Measurements from ENCODE around the gene FEM1A. TPM values are rescaled to one million over a fixed set of nuclear protein-coding genes. Genes with fewer than 3 reads are reported as not detected.

Gene FEM1A
- total and polyA plus RNA-seq, 9 of the 15 experiments (the other 6 are each of a cell fraction or from before 2014, with no cell fraction given) = 0.08 to 19.0 (median 6.8) TPM

- TF ChIP-seq SRSF7 (optimal IDR thresholded peaks at IDR 0.05; ENCODE audit: low read depth, low read length) = no peak
- no peak; the same call in 1 of the 2 replicates for TF ChIP-seq ELF1 (tag; IDR thresholded peaks at IDR 0.05)
- TF ChIP-seq PTRF (tag; IDR thresholded peaks at IDR 0.05) = 0 out of 2 replicates have a peak, but pooled peaks have one; percentile 47
- no peak for TF ChIP-seq DIDO1 (tag; IDR thresholded peaks at IDR 0.05; ENCODE audit: low read depth)
- TF ChIP-seq NFE2 (IDR thresholded peaks at IDR 0.05; ENCODE audit: low read depth) = no peak
- TF ChIP-seq FIP1L1 (IDR thresholded peaks at IDR 0.05; ENCODE audit: low read depth, low read length, poor library complexity, severe bottlenecking) = no peak
- TF ChIP-seq ZBTB2 (IDR thresholded peaks at IDR 0.05) = 0 out of 2 replicates have a peak, but pooled peaks have one; percentile 37
- peak; percentile 75; the same call in 1 of the 2 replicates for TF ChIP-seq HDAC8 (tag; IDR thresholded peaks at IDR 0.05)
- TF ChIP-seq ZNF79 (CRISPR knock-in tag; IDR thresholded peaks at IDR 0.05; ENCODE audit: low read depth) = no peak
- no peak for TF ChIP-seq FOXA1 (IDR thresholded peaks at IDR 0.05; ENCODE audit: borderline replicate concordance)
- TF ChIP-seq ZNF766 (CRISPR knock-in tag; conservative IDR thresholded peaks at IDR 0.05) = peak; percentile 98
- peak; percentile 100 for TF ChIP-seq IRF1 (CRISPR knock-in tag; IDR thresholded peaks at IDR 0.05; ENCODE audit: borderline replicate concordance)
- peak; percentile 98 for TF ChIP-seq MYNN (IDR thresholded peaks at IDR 0.05)
- TF ChIP-seq MYNN (CRISPR knock-in tag; IDR thresholded peaks at IDR 0.05) = peak; percentile 96
- peak; percentile 88 for TF ChIP-seq BACH1 (tag; IDR thresholded peaks at IDR 0.05)
- no peak for TF ChIP-seq OTX1 (CRISPR knock-in tag; IDR thresholded peaks at IDR 0.05)
- TF ChIP-seq CUX1 (CRISPR knock-in tag; IDR thresholded peaks at IDR 0.05) = no peak
- no peak for TF ChIP-seq ASH1L (IDR thresholded peaks at IDR 0.05; ENCODE audit: borderline replicate concordance, low read depth, partially characterized antibody)
- TF ChIP-seq HMBOX1 (IDR thresholded peaks at IDR 0.05) = no peak
- no peak for TF ChIP-seq PHB2 (IDR thresholded peaks at IDR 0.05; ENCODE audit: low read depth)
- peak; percentile 93 for TF ChIP-seq ZNF124 (CRISPR knock-in tag; IDR thresholded peaks at IDR 0.05)
Observed at GRCh38 chr19:4768934-4769777, 22.4 kb upstream of the FEM1A start (continued).
